G401 (cell line): ENCODE results near the gene RUNX1. TPM values are rescaled to one million over a fixed set of nuclear protein-coding genes. Genes with fewer than 3 reads are reported as not detected.

Experiments used
- DNase-seq: peaks from one replicate; pipeline ENCODE4 v3.0.0-alpha.2; 2015; ENCODE audit warnings: low spot score
- in situ Hi-C: cut with HindIII; loops from 2 replicates; pipeline ENCODE4 v1.10.0; 2016; ENCODE audit warnings: low sequenced_read_pairs, mixed read lengths
- total RNA-seq: library from RNA; depleted of rRNA; stranded (reverse); fragments of >200 nt; shearing (Covaris generic); gene quantifications from 2 replicates; pipeline ENCODE4 v1.2.3, GENCODE V29; 2014

The RUNX1 gene
- total RNA-seq, 1 experiment from 2014 or later: not detected

GRCh38 chr21:34915364-34915841, 133.7 kb downstream of the RUNX1 start:
- in situ Hi-C loops: no loop called here
- no peak for DNase-seq

- DNase-seq: no peak
- in situ Hi-C loops: no loop called here
Observed at GRCh38 chr21:34914239-34914638, 134.9 kb downstream of the RUNX1 start.

- no peak for DNase-seq
- in situ Hi-C loops: no loop called here
Observed at GRCh38 chr21:34913811-34914210, 135.3 kb downstream of the RUNX1 start.

- in situ Hi-C loops: no loop called here
Observed at GRCh38 chr21:34912022-34912945, 136.8 kb downstream of the RUNX1 start.

GRCh38 chr21:34911360-34911759, 137.7 kb downstream of the RUNX1 start:
- DNase-seq: no peak
- in situ Hi-C loops: no loop called here

More at GRCh38 chr21:34912022-34912945, 136.8 kb downstream of the RUNX1 start:
- no peak for DNase-seq

- peak; percentile 20 for DNase-seq
- in situ Hi-C loops: no loop called here
Observed at GRCh38 chr21:34910396-34910795, 138.7 kb downstream of the RUNX1 start.

GRCh38 chr21:34909492-34910292, 139.4 kb downstream of the RUNX1 start:
- in situ Hi-C loops: no loop called here
- DNase-seq: no peak

GRCh38 chr21:34908419-34909055, 140.6 kb downstream of the RUNX1 start:
- in situ Hi-C loops: no loop called here
- no peak for DNase-seq

- in situ Hi-C loops: no loop called here
- no peak for DNase-seq
Observed at GRCh38 chr21:34907461-34908418, 141.4 kb downstream of the RUNX1 start.

- DNase-seq: no peak
- in situ Hi-C loops: no loop called here
Observed at GRCh38 chr21:34906401-34906800, 142.7 kb downstream of the RUNX1 start.

- no peak for DNase-seq
- in situ Hi-C loops: no loop called here
Observed at GRCh38 chr21:34905218-34905537, 143.9 kb downstream of the RUNX1 start.

GRCh38 chr21:34904526-34905217, 144.4 kb downstream of the RUNX1 start:
- in situ Hi-C loops: no loop called here
- DNase-seq: no peak

GRCh38 chr21:34900376-34900775, 148.7 kb downstream of the RUNX1 start:
- DNase-seq: no peak
- in situ Hi-C loops: no loop called here

- in situ Hi-C loops: no loop called here
- no peak for DNase-seq
Observed at GRCh38 chr21:34899760-34900159, 149.3 kb downstream of the RUNX1 start.

- no peak for DNase-seq
- in situ Hi-C loops: no loop called here
Observed at GRCh38 chr21:34899302-34899701, 149.8 kb downstream of the RUNX1 start.

- no peak for DNase-seq
- in situ Hi-C loops: no loop called here
Observed at GRCh38 chr21:34897828-34898227, 151.3 kb downstream of the RUNX1 start.

GRCh38 chr21:34894401-34894800, 154.7 kb downstream of the RUNX1 start:
- no peak for DNase-seq
- in situ Hi-C loops: no loop called here

- no peak for DNase-seq
- in situ Hi-C loops: no loop called here
Observed at GRCh38 chr21:34892209-34892608, 156.9 kb downstream of the RUNX1 start.
